GM18511 (cell line): Measurements from ENCODE around the gene MEI1.
"Not testable (repeated sequence)": the region's sequence is repeated elsewhere in the genome, so short reads cannot be mapped to it uniquely, and the experiment has no call there.

Experiments
- ATAC-seq: cut with Tn5 transposase; IDR thresholded peaks from one replicate; pipeline ENCODE4 v1.9.1; 2021; ENCODE audit warnings: mild to moderate bottlenecking, moderate library complexity; ENCODE audit not compliant: unreplicated experiment

The MEI1 gene

GRCh38 chr22:41676134-41676533 is 23.2 kb upstream of the MEI1 start:
- ATAC-seq = no peak

- no peak for ATAC-seq
Observed at GRCh38 chr22:41681616-41682015, 17.7 kb upstream of the MEI1 start.

GRCh38 chr22:41682033-41682807 is 17.1 kb upstream of the MEI1 start:
- peak; percentile 60 for ATAC-seq

GRCh38 chr22:41683052-41683451 is 16.3 kb upstream of the MEI1 start:
- no peak for ATAC-seq

GRCh38 chr22:41683616-41684015 is 15.7 kb upstream of the MEI1 start:
- no peak for ATAC-seq

- ATAC-seq = no peak
Observed at GRCh38 chr22:41684194-41684593, 15.1 kb upstream of the MEI1 start.

GRCh38 chr22:41686890-41687289 is 12.4 kb upstream of the MEI1 start:
- not testable (repeated sequence) for ATAC-seq

- no peak for ATAC-seq
Observed at GRCh38 chr22:41687901-41688364, 11.4 kb upstream of the MEI1 start.

GRCh38 chr22:41688365-41689211 is 10.7 kb upstream of the MEI1 start, which contains the start of gene SNU13:
TSS of gene SNU13 (minus strand) at chr22:41688867. CDS start at chr22:41688796, 71 bp downstream.
- ATAC-seq = peak; percentile 78

GRCh38 chr22:41690476-41690875 is 8.8 kb upstream of the MEI1 start:
- ATAC-seq = no peak

- ATAC-seq = no peak
Observed at GRCh38 chr22:41695211-41695610, 4.1 kb upstream of the MEI1 start.

GRCh38 chr22:41696703-41697102 is 2.6 kb upstream of the MEI1 start:
- no peak for ATAC-seq

- peak; percentile 75 for ATAC-seq
Observed at GRCh38 chr22:41697126-41697775, 2.1 kb upstream of the MEI1 start.

- no peak for ATAC-seq
Observed at GRCh38 chr22:41700108-41700364, 733 bp downstream of the MEI1 start.

GRCh38 chr22:41702763-41703162 is 3.5 kb downstream of the MEI1 start:
- ATAC-seq = no peak

- ATAC-seq = no peak
Observed at GRCh38 chr22:41709341-41709740, 10.0 kb downstream of the MEI1 start.

- ATAC-seq = no peak
Observed at GRCh38 chr22:41713004-41713403, 13.7 kb downstream of the MEI1 start.

- no peak for ATAC-seq
Observed at GRCh38 chr22:41722496-41722895, 23.2 kb downstream of the MEI1 start.

- ATAC-seq = no peak
Observed at GRCh38 chr22:41725510-41726110, 26.3 kb downstream of the MEI1 start.

GRCh38 chr22:41731609-41732008 is 32.3 kb downstream of the MEI1 start:
- ATAC-seq = no peak

- ATAC-seq = no peak
Observed at GRCh38 chr22:41732096-41732772, 32.9 kb downstream of the MEI1 start.
